HG02588 (cell line): ENCODE results near the gene UHMK1.
"Not testable (repeated sequence)": the region's sequence is repeated elsewhere in the genome, so short reads cannot be mapped to it uniquely, and the experiment has no call there.

Experiments
- ATAC-seq: cut with Tn5 transposase; IDR thresholded peaks from one replicate; pipeline ENCODE4 v1.9.1; 2021; ENCODE audit warnings: mild to moderate bottlenecking, moderate library complexity; ENCODE audit not compliant: unreplicated experiment

The UHMK1 gene, protein sequence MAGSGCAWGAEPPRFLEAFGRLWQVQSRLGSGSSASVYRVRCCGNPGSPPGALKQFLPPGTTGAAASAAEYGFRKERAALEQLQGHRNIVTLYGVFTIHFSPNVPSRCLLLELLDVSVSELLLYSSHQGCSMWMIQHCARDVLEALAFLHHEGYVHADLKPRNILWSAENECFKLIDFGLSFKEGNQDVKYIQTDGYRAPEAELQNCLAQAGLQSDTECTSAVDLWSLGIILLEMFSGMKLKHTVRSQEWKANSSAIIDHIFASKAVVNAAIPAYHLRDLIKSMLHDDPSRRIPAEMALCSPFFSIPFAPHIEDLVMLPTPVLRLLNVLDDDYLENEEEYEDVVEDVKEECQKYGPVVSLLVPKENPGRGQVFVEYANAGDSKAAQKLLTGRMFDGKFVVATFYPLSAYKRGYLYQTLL

DNA sequence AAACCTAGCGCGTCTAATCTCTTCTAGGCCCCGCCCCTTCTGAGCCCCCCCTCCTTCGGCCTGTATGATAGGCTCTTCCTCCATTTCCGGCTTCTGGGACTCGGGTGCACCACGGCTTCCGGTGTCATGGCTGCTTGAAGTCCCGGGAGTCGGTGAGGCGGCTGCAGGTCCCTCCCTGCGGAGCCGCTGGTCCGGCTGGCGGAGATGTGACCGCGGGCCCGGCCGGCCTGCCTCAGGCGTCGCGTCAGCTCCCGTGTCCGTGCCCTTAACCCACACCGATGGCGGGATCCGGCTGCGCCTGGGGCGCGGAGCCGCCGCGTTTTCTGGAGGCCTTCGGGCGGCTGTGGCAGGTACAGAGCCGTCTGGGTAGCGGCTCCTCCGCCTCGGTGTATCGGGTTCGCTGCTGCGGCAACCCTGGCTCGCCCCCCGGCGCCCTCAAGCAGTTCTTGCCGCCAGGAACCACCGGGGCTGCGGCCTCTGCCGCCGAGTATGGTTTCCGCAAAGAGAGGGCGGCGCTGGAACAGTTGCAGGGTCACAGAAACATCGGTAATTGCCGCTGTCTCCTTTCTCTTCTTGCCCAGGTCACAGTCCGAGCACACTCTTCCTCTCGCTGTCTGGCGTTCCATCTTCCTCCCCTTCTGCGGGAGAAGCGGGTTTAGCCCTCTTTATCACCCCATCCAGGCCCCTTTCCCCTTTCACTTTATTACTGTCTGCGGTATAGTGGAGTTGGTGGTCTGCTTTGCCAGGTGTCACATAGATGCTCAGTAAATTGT is at the start of gene UHMK1:
Gene UHMK1 (plus strand): TSS at position 96 of the 773 bp plus-strand sequence. CDS start 183 bp downstream, at position 279.
- peak; percentile 98 for ATAC-seq

DNA sequence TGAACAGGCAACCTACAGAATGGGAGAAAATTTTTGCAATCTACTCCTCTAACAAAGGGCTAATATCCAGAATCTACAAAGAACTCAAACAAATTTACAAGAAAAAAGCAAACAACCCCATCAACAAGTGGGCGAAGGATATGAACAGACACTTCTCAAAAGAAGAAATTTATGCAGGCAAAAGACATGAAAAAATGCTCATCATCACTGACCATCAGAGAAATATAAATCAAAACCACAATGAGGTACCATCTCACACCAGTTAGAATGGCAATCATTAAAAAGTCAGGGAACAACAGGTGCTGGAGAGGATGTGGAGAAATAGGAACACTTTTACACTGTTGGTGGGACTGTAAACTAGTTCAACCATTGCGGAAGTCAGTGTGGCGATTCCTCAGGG is 43.3 kb upstream of the UHMK1 start:
- ATAC-seq, result not testable (repeated sequence)

DNA sequence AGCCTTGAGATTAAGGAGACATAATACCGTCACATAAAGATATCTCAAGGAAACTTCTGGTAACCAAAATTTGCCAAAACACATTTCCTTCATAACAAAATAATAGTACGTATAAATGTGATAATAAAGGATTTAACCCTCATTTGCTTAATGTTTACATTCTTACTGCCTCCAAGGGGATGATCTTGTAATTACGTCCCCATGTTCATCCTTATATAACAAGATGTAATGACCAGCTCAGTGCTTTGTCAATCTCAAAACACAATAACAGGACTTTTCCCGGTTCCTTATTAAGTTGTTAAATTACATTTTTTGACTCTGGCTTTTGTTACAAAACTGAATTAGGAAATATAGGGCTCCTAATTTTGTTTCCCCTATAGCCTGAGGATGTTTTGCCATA is 41.3 kb upstream of the UHMK1 start:
- no peak for ATAC-seq

DNA sequence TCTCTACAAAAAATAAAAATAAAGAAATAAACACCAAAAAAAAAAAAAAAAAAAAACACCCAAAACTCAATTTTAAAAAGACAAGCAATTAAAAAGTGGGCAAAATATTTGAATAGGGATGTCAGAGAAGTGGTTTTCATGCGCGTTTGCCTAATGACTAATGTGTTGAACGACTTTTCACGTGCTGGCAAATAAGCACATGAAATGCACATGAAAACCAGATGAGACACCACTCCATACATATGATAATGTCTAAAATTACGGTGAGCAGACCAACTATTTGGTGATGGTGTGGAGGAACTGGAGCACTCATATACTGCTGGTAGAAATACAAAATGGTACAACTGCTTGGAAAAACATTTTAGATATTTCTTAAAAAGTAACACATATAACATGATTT is 39.4 kb upstream of the UHMK1 start:
- no peak for ATAC-seq

DNA sequence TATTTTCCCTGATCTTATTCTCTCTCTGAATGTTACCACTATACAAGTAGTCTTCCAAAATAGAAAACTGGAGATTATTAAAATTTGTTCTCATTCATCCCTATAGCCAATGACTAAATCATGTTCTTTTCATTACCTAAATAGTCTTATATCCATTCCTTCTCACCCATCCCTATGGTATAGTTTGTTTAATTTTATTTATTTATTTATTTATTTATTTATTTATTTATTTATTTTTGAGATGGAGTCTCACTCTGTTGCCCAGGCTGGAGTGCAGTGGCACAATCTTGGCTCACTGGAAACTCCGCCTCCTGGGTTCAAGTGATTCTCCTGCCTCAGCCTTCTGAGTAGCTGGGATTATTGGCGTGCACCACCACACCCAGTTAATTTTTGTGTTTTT is 35.2 kb upstream of the UHMK1 start:
- not testable (repeated sequence) for ATAC-seq

DNA sequence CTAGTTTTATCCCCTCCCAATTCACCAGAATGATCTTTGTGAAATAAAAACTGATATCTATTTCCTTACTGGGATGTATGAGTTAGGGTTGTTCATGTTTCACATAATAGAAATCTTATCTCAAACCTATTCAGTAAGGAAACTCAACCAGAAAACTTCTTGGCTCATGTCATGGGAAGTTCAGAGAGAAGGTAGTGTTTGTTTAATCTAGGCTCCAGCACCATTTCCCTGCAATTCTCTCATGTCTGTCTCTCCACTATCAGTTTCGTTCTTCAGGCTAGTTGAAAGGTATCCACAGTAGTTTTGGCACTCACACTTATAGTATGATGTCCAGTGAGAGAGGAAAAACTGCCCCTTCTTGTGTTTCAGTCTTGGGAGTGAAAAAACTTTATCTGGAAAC is 34.6 kb upstream of the UHMK1 start:
- no peak for ATAC-seq

DNA sequence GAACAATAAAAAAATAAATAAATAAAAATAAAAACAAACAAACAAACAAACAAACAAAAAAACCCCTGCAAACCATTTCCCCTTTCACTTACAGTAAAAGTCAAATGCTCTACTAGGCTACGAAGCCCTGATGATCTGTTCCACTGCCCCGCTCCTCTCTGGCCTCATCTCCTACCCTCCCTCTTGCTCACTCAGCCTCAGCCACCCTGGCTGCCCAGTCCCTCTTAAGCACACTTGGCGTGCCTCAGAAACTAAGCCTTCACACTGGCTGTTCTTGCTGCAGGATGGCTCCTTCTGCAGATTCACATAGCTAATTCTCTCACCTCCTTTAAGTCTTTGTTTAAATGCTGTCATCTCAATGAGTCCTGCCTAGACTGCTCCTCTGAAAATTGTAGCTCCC is 30.8 kb upstream of the UHMK1 start:
- no peak for ATAC-seq

DNA sequence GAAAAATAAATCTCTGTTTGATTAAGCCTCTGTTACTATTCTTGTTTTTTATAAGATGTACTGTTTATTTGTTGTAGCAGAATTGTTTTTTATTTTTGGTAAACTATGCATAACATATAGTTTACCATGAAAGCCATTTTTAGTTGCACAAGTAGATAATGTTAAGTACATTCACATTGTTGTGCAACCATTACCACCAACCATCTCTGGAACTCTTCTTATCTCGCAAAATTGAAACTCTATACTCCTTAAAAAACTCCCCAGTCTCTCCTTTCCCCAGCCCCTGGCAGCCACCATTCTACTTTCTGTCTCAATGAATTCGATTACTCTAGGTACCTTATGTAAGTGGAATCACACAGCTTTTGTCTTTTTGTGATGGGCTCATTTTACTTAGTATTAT is 27.4 kb upstream of the UHMK1 start:
- ATAC-seq, result no peak

DNA sequence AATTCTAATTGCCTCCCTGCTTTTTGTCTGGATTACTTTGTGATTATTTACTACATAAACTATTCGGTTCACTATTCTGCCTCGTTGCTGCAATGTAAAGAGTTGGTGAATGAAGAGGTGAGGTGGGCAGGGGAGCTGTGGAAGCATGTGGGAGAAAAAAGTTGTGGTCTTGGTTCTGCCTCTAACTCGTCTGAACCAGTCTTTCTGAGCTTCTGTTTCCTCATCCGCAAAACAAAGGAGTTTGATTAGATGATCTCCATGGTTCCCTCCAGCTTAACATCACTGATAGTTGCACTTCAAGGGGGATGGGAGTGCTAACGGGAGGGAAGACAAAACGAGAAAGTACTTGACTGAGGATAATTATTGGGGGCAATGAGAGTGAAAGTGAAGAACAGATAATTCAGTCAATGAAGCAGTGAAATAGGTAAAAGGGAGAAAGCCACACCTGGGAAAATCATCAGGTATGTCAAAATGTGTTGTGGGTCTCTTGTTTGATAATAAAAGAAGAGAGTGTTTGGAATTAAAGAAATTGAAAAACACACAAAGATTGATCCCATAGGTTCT is 26.2 kb upstream of the UHMK1 start:
- no peak for ATAC-seq

DNA sequence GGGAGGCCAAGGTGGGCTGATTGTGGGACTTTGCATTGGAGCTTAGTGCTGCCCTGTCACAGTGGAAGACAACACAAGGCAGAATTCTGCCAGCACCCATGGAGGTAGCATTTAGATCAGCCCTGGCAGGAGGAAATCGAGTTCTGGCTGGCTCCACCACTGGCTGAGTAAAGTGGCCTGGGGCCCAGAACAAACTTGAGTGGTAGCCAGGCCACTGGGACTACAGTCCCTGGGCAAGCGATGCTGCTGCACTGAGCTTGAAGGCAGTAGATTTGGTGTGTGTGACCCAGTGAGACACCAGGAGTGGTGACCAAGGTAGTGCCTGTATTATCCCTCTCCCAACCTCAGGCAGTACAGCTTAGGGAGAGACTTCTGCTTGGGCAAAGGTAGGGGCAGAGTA is 22.5 kb upstream of the UHMK1 start:
- no peak for ATAC-seq

DNA sequence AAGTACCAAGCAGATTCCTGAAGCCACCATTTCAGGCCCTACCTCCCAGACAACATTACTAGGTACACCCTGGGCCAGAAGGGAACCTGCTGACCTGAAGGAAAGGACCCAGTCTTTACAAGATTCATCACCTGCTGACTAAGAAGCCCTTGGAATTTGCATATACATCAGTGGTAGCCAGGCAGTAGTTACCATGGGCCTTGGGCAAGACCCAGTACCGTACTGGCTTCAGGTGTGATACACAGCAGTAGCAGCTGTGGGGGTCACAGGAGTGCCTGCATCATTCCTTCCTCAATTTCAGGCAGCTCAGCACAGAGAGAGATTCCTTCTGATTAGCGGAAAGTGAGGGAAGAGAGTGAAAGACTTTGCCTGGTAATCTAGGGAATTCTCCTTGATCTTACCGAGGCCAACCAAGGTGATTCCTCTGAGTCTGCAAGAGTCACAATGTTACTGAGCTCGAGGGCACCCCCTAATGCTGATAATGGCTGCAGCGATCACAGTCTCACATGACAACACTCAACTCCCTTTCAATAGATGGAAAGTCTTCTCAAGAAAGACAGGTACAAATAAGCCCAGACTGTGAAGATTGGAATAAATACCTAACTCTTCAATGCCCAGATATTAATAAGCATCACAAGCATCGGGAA is 22.0 kb upstream of the UHMK1 start:
- no peak for ATAC-seq

DNA sequence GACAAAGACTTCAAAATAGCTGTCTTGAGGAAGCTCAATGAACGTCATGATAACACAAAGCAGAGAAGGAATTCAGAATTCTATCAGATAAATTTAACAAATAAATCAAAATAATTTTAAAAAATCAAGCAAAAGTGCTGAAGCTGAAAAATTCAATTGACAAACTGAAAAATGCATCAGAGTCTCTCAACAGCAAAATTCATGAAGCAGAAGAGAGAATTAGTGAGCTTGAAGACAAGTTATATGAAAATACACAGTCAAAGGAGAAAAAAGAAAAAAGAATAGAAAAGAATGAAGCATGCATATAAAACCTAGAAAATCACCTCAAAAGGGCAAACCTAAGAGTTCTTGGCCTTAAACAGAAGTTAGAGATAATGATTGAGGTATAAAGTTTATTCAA is 21.0 kb upstream of the UHMK1 start:
- no peak for ATAC-seq

DNA sequence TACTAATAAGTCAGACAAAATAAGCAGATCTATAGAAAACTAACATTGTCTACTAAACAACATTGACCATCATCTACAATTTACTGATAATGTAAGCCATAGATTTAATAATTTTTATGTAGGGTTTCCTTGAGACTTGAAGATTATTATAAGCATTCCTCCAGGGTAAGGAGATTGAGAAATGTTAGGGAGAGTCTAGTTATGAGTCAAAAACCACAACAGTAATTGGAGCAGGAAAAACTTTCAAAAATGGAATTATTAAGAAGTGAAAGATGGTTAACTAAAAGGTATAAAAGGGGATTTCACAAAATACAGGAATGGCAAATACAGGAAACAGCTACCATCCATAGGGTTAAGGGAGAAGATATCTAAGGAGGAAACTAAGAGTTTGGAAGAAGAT is 12.4 kb upstream of the UHMK1 start:
- ATAC-seq, result no peak

DNA sequence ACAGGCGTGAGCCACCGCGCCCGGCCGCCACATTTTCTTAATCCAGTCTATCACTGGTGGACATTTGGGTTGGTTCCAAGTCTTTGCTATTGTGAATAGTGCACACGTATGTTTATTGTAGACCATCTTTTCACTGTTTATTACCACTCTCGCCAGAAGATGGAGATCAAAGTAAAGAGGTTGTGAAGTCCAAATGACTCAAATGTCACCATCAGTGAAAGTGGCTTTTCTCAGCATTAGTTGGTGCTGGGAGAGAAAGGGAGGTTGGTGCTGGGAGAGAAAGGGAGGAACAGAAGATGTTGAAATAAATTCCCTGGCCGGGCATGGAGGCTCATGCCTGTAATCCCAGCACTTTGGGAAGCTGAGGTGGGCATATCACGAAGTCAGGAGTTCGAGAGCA is 10.4 kb upstream of the UHMK1 start:
- ATAC-seq, result no peak

DNA sequence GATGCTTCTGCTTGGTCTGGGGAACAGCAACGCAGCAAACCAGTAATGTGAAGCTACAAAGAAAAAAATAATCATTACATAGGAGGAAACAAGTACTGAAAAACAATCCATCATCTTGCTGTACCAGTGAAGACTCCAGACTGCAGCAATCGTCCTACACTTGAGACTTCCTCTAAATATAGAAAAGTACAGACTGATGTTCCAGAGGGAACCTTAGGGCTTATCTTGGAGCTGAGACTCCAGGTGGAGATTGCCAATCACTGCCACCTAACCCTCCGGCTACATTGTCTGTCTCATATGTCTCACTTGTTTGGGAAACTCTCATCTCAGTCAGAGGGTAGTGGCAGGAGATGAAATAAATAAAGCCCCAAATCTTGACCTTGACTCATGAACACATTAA is 9.4 kb upstream of the UHMK1 start:
- ATAC-seq, result no peak

DNA sequence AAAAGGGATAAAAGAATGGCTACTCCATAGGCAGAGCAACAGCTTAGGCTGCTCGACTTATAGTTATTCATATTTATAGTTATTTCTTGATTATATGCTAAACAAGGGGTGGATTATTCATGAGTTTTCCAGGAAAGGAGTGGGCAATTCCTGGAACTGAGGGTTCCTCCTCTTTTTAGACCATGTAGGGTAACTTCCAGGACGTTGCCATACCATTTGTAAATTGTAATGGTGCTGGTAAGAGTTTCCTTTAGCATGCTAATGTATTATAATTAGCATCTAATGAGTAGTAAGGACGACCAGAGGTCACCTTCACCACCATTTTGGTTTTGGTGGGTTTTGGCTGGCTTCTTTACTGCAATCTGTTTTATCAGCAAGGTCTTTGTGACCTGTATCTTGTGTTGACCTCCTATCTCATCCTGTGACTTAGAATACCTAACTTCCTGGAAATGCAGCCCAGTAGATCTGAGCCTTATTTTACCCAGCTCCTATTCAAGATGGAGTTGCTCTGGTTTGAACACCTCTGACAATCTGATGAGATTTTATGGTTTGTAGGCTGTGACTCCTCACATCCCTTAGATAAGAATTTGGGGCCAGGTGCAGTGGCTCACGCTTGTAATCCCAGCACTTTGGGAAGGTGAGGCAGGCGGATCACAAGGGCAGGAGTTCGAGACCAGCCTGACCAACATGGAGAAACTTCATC is 1.9 kb upstream of the UHMK1 start:
- ATAC-seq, result not testable (repeated sequence)

DNA sequence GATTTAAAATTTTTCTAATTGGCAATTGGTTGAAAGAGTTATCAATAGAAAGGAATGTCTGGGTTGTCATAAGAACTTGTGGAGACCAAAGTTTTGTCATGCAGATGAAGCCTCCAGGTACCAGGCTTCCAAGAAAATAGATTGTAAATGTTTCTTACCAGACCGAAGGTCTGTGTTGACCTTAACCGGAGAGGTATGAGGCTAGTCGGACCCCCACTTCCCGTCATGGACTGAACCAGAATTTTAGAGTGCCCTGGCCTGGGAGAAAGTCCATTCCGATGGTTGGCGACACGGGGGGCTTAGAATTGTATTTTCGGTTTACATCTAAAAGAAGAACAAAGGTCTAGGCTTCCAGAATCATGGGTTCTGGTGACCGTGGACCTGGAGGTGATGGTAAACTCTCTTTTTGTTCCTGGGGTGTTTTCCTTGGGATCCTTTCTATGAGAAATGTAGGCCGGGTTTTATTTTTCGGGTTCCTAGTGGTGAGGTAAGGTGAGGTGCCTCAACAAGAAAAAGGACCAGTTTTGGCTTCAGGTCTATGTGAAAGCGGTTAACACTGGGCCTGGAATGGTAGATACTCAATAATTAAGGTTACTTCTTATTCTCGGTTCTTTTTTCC is 405 bp upstream of the UHMK1 start:
- ATAC-seq, result no peak

DNA sequence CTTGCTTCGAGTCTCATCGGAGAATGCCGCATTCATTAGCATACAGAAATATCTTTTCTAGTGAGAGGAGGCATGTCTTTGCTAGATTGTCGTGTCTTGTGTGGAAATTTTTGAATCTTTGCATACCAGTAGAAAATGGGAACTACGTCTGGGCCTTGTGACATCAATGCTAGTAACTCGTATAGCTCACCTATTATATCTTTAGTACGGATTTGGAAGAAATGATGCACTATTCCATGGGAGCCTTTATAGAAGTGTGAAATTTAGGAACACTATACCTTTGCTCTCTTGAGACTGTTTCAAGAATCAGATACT is 835 bp downstream of the UHMK1 start:
- peak; percentile 5 for ATAC-seq

DNA sequence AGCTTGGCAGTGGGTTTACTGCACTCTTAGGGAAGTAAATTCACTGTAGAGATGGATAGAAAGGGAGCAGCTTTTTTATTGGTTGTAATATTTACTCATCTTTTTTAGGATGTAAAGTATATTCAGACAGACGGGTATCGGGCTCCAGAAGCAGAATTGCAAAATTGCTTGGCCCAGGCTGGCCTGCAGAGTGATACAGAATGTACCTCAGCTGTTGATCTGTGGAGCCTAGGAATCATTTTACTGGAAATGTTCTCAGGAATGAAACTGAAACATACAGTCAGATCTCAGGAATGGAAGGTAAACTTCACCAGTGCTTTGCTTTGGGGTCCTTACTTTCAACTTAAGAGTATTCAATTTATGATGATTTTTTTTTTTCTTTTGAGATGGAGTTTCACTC is 3.2 kb downstream of the UHMK1 start:
- no peak for ATAC-seq

DNA sequence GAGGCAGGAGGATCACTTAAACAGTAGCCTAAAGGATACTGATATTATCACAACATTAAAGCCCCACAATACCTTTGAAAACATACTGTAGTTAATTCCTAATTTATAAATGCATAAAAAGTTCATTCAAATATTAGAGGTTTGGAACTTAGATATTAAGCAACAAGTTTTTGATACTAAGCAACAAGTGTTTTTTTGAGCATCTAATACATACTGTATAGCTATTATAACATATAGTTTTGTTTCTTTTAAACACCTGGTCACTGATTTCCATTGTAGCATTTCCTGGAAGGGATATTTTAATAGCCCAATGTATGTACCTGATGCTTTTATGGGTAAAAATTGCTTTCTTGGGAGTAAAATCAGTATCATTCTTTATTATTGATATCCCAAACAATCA is 4.5 kb downstream of the UHMK1 start:
- ATAC-seq, result no peak

DNA sequence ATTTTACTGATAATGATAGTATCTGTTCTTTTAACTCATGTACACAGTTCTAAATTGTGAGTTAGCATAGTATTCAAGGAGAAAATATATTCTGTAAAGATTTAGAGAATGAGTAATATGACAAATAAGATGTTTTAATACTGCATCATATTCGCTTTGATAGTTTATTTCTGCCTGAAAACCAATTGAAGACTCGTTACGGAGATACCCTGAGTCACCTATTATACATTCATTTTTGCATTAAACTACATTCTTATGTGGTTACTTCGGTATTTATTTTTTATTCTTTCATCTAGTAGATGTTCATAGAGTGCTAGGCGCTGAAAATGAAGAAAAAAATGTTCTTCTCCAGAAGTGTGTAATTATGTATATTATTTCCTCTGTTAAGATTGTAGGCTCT is 5.3 kb downstream of the UHMK1 start:
- ATAC-seq, result no peak
